ENCODE results near the gene ADK. TPM values are rescaled to one million over a fixed set of nuclear protein-coding genes. Genes with fewer than 3 reads are reported as not detected.

Gene ADK
- total RNA-seq, 1 donor from 2014 or later = 39.4 TPM

DNA sequence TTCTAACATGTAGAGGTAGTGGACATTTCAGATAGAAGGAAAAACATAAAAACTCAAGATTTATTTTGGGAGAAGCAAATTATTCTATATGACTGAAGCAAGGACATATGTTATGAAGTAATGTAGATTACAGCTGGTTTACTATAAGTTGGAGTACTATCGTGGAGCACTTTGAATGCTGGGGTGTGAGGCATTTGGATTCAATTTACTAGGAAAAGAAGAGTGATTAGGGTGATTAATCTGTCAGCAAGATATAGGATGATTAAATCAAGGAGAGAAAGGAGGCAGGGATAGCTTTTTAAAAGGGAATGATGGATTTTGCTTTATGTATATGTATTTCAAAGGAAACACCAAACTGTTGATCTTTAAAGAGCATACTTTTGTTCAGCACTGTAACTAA lies 356.9 kb downstream of the ADK start:
- H3K4me3 ChIP-seq (ENCODE audit: low read depth, low read length) = no peak overlapping the region
- TF ChIP-seq, protein P1, sequence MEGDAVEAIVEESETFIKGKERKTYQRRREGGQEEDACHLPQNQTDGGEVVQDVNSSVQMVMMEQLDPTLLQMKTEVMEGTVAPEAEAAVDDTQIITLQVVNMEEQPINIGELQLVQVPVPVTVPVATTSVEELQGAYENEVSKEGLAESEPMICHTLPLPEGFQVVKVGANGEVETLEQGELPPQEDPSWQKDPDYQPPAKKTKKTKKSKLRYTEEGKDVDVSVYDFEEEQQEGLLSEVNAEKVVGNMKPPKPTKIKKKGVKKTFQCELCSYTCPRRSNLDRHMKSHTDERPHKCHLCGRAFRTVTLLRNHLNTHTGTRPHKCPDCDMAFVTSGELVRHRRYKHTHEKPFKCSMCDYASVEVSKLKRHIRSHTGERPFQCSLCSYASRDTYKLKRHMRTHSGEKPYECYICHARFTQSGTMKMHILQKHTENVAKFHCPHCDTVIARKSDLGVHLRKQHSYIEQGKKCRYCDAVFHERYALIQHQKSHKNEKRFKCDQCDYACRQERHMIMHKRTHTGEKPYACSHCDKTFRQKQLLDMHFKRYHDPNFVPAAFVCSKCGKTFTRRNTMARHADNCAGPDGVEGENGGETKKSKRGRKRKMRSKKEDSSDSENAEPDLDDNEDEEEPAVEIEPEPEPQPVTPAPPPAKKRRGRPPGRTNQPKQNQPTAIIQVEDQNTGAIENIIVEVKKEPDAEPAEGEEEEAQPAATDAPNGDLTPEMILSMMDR (conservative IDR thresholded peaks at IDR 0.05; ENCODE audit: low read depth, low read length) = no peak
- DNase-seq (ENCODE audit: low read depth) = no peak

DNA sequence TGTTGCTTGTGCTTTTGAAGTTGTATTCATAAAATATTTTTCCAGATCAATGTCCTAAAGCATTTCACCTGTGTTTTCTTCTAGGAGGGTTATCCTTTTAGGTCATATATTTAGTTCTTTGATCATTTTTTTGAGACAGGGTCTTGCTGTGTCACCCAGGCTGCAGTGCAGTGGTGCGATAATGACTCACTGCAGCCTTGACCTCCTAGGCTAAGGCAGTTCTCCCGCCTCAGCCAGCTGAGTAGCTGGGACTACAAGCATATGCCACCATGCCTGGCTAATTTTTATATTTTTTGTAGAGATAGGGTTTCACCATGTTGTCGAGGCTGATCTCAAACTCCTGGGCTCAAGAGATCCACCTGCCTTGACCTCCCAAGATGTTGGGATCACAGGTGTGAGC lies 359.6 kb downstream of the ADK start:
- H3K4me3 ChIP-seq (ENCODE audit: low read depth, low read length) = no peak overlapping the region
- TF ChIP-seq, protein P1 (conservative IDR thresholded peaks at IDR 0.05; ENCODE audit: low read depth, low read length) = no peak

DNA sequence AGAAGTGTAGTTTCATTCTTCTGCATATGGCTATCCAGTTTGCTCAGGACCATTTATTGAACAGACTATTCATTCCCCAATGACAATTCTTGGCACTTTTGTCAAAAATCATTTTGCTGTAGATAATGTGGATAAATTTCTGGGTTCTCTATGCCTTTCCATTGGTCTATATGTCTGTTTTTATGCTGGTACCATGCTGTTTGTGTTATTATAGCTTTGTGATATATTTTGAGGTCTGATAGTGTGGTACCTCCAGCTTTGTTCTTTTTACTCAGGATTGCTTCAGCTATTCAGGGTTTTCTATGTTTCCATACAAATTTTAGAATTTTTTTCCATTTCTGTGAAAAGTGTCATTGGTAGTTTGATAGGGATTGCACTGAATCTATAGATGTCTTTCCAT lies 360.0 kb downstream of the ADK start:
- TF ChIP-seq, protein P1 (conservative IDR thresholded peaks at IDR 0.05; ENCODE audit: low read depth, low read length) = no peak

More for the DNA sequence above, 359.6 kb downstream of the ADK start:
- DNase-seq (ENCODE audit: low read depth) = no peak

DNA sequence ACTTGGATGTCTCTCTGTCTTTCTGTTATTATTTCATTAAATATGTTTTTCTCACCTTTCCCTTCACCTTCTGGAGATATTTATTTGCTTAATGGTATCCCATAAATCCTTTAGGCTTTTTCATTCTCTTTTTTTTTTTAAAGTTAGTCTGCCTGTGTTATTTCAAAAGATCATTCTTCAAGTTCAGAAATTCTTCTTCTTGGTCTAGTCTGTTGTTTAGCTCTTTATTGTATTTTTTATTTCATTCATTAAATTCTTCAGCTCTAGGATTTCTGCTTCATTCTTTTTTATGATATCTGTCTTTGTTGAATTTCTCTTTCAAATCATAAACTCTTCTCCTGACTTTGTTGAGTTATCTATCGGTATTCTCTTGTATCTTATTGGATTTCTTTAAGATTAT lies 363.3 kb downstream of the ADK start:
- no peak overlapping the region for H3K4me3 ChIP-seq (ENCODE audit: low read depth, low read length)
- TF ChIP-seq, protein P1 (conservative IDR thresholded peaks at IDR 0.05; ENCODE audit: low read depth, low read length) = no peak
- DNase-seq (ENCODE audit: low read depth) = no peak

More for the DNA sequence above, 360.0 kb downstream of the ADK start:
- no peak overlapping the region for H3K4me3 ChIP-seq (ENCODE audit: low read depth, low read length)
- DNase-seq (ENCODE audit: low read depth) = no peak

DNA sequence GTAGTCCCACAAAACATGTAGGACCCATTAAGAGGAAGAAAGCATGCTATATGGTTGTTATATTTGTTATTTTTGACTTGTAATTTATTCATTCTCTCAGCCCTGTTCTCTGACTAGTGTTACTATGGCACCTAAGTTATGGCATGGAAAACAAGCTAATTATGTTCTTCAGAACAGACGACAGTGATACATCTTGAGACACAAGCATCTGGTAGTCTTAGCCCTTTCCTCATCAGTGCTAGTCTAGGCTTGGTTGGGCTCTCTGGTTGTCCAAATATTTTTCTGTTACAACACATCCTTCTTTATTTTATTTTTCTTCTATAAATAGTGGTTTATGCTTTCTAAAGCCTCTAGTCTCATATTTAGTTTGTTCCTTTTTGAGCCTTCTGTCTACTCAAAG lies 367.0 kb downstream of the ADK start:
- TF ChIP-seq, protein P1 (conservative IDR thresholded peaks at IDR 0.05; ENCODE audit: low read depth, low read length) = no peak

DNA sequence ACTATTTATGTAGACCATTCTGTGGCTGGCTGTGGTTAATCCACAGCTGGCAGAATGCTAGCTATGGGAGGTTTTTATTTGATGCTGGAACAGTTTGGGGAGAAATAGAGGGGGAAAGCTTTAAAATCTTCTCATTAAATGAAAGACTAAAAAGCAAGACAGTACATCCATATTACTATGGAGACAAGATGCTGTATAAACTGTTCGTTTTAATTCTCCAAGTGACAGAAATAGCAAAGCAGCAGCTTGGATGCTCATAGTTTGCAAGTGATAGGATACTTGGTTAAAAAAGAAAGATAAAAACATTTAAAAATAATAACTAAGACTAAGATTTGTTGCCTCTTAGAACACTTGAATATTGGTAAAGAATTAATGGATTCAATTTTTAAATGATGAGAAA lies 370.5 kb downstream of the ADK start:
- TF ChIP-seq, protein P1 (conservative IDR thresholded peaks at IDR 0.05; ENCODE audit: low read depth, low read length) = no peak
- DNase-seq (ENCODE audit: low read depth) = no peak
- H3K4me3 ChIP-seq (ENCODE audit: low read depth, low read length) = no peak overlapping the region

More for the DNA sequence above, 367.0 kb downstream of the ADK start:
- no peak overlapping the region for H3K4me3 ChIP-seq (ENCODE audit: low read depth, low read length)
- no peak for DNase-seq (ENCODE audit: low read depth)

DNA sequence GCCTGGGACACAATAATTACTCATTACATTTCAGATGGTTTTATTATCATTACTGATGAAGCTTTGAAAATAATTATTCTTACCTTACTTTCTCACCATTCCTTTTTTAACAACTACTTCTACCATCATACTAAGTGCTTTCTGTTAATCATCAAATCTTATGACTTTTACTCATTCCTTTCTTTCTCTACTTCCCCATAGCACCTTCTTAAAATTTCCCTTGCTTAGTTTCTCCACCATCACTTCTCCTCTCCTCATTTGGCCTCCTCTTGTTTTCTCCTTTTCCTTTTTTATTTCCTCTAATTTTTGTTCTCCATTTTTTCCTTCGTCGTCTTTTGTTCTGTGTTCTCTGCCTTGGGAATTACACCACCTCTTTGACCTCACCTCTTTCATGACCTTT lies 372.2 kb downstream of the ADK start:
- TF ChIP-seq, protein P1 (conservative IDR thresholded peaks at IDR 0.05; ENCODE audit: low read depth, low read length) = no peak
- no peak for DNase-seq (ENCODE audit: low read depth)
- H3K4me3 ChIP-seq (ENCODE audit: low read depth, low read length) = no peak overlapping the region

All from epithelial cell of proximal tubule (primary cell).